Nephron progenitor cell (in vitro differentiated cells): ENCODE results near the gene NTNG2.

Experiments
- DNase-seq: peaks from one replicate; pipeline ENCODE4 v3.0.0; 2021
- H3K27ac Mint-ChIP-seq: 2 replicates; pipeline ENCODE4 v1.8.0; 2021; ENCODE audit warnings: mild to moderate bottlenecking, moderate library complexity, mixed read lengths
- H3K27me3 Mint-ChIP-seq: 2 replicates; pipeline ENCODE4 v1.8.0; 2021; ENCODE audit warnings: mild to moderate bottlenecking, low read depth, mixed read lengths; ENCODE audit not compliant: poor library complexity
- H3K36me3 Mint-ChIP-seq: 2 replicates; pipeline ENCODE4 v1.8.0; 2021; ENCODE audit warnings: low read depth, mixed read lengths
- H3K4me1 Mint-ChIP-seq: 2 replicates; pipeline ENCODE4 v1.8.0; 2021; ENCODE audit warnings: mixed read lengths
- H3K4me3 Mint-ChIP-seq: 2 replicates; pipeline ENCODE4 v1.8.0; 2021; ENCODE audit warnings: mild to moderate bottlenecking, moderate library complexity, mixed read lengths
- H3K9me3 Mint-ChIP-seq: 2 replicates; pipeline ENCODE4 v1.8.0; 2021; ENCODE audit warnings: mild to moderate bottlenecking, moderate library complexity, mixed read lengths
- CTCF ChIP-seq: fragments of 200-600 bp; sonication (generic); IDR thresholded peaks from 2 replicates; pipeline ENCODE4 v1.5.0; 2021; ENCODE audit warnings: antibody characterized with exemption

NTNG2 gene

GRCh38 chr9:132163876-132164603 lies 2.2 kb downstream of the NTNG2 start:
- Mint-ChIP-seq H3K27ac (no peak overlapping the region), H3K9me3 (no peaks in the 10 kb centered on the region), H3K4me1 (peaks cover 50% of the 10 kb centered on the region), H3K4me3 (peak overlapping the region; percentile 60), H3K27me3 (peaks cover 96% of the 10 kb centered on the region), H3K36me3 (no peaks in the 10 kb centered on the region)
- TF ChIP-seq CTCF, result no peak
- DNase-seq, result peak; percentile 34

GRCh38 chr9:132164604-132165362 lies 2.9 kb downstream of the NTNG2 start:
- H3K4me3 Mint-ChIP-seq, result no peak overlapping the region
- peak; percentile 28 for DNase-seq

GRCh38 chr9:132166599-132166998 lies 4.7 kb downstream of the NTNG2 start:
- peaks cover 92% of the 10 kb centered on the region for H3K27me3 Mint-ChIP-seq
- no peak overlapping the region for H3K4me3 Mint-ChIP-seq
- TF ChIP-seq CTCF, result peak; percentile 36
- H3K36me3 Mint-ChIP-seq, result no peaks in the 10 kb centered on the region
- no peak overlapping the region for H3K27ac Mint-ChIP-seq
- no peaks in the 10 kb centered on the region for H3K9me3 Mint-ChIP-seq
- peaks cover 33% of the 10 kb centered on the region for H3K4me1 Mint-ChIP-seq
- DNase-seq, result no peak

More at GRCh38 chr9:132164604-132165362, 2.9 kb downstream of the NTNG2 start:
- Mint-ChIP-seq H3K4me1 (peaks cover 47% of the 10 kb centered on the region), H3K27ac (no peak overlapping the region), H3K9me3 (no peaks in the 10 kb centered on the region), H3K27me3 (peaks cover 96% of the 10 kb centered on the region), H3K36me3 (no peaks in the 10 kb centered on the region)
- TF ChIP-seq CTCF, result no peak

- peaks cover 30% of the 10 kb centered on the region for H3K4me1 Mint-ChIP-seq
- no peaks in the 10 kb centered on the region for H3K36me3 Mint-ChIP-seq
- no peak overlapping the region for H3K4me3 Mint-ChIP-seq
- no peak for DNase-seq
- no peak for TF ChIP-seq CTCF
- H3K27ac Mint-ChIP-seq, result no peak overlapping the region
- peaks cover 94% of the 10 kb centered on the region for H3K27me3 Mint-ChIP-seq
- H3K9me3 Mint-ChIP-seq, result no peaks in the 10 kb centered on the region
These were observed 5.3 kb downstream of the NTNG2 start for GRCh38 chr9:132167192-132167591.

GRCh38 chr9:132168347-132168746 lies 6.5 kb downstream of the NTNG2 start:
- Mint-ChIP-seq H3K4me1 (peaks cover 27% of the 10 kb centered on the region), H3K9me3 (no peaks in the 10 kb centered on the region), H3K27ac (no peak overlapping the region), H3K36me3 (no peaks in the 10 kb centered on the region), H3K4me3 (no peak overlapping the region), H3K27me3 (peaks cover 88% of the 10 kb centered on the region)
- no peak for DNase-seq
- TF ChIP-seq CTCF, result no peak
